Upper lobe of left lung (tissue), 6 donors: ENCODE measurements around the gene USP51. TPM values are rescaled to one million over a fixed set of nuclear protein-coding genes. Genes with fewer than 3 reads are reported as not detected.
"Not testable (repeated sequence)": the region's sequence is repeated elsewhere in the genome, so short reads cannot be mapped to it uniquely, and the experiment has no call there.

Experiments used
- ATAC-seq, 2 donors: fragments of 200-7000 bp; cut with Tn5 transposase; one replicate each; pipeline ENCODE4 v1.9.1; 2022; ENCODE audit warnings: mild to moderate bottlenecking in 2 of 2, moderate library complexity in 2 of 2; ENCODE audit not compliant: low FRiP score in 2 of 2
- DNase-seq, 2 donors: peaks; one replicate each; pipeline ENCODE4 v3.0.0-alpha.2; 2019 to 2020
- H3K27ac ChIP-seq, 4 donors: fragments of 200-600 bp; sonication (generic); one replicate each; pipeline ENCODE4 v1.5.1; 2016 to 2019
- H3K27me3 ChIP-seq, 4 donors: fragments of 200-600 bp; sonication (generic); one replicate each; pipeline ENCODE4 v1.5.1; 2017 to 2019
- H3K36me3 ChIP-seq, 4 donors: fragments of 200-600 bp; sonication (generic); one replicate each; pipeline ENCODE4 v1.5.1; 2016 to 2019
- H3K4me1 ChIP-seq, 4 donors: fragments of 200-600 bp; sonication (generic); one replicate each; pipeline ENCODE4 v1.5.1; 2018 to 2019
- H3K4me3 ChIP-seq, 4 donors: fragments of 200-600 bp; sonication (generic); one replicate each; pipeline ENCODE4 v1.5.1; 2017 to 2019; ENCODE audit warnings: mild to moderate bottlenecking in 2 of 4, moderate library complexity in 1 of 4
- H3K9me3 ChIP-seq, 4 donors: fragments of 200-600 bp; sonication (generic); one replicate each; pipeline ENCODE4 v1.5.1; 2018 to 2019
- EP300 ChIP-seq, 4 donors: sonication (generic); formaldehyde crosslinking; IDR thresholded peaks; one replicate each; pipeline ENCODE4 v1.5.1; 2017; ENCODE audit warnings: antibody characterized with exemption in 4 of 4, control low read depth in 2 of 4
- POLR2A ChIP-seq, 4 donors: fragments of 450-650 bp; IDR thresholded peaks; one replicate each; pipeline ENCODE4 v1.5.1; 2016 to 2017; ENCODE audit warnings: antibody characterized with exemption in 4 of 4, mild to moderate bottlenecking in 2 of 4
- POLR2AphosphoS5 ChIP-seq, 2 donors: sonication (generic); formaldehyde crosslinking; IDR thresholded peaks; one replicate each; pipeline ENCODE4 v1.5.1; 2017; ENCODE audit warnings: antibody characterized with exemption in 2 of 2
- WGBS, 2 donors: methylation state at CpG; one replicate each; pipeline ENCODE4 v1.1.5; 2017 to 2018; 5-methylcytosine and 5-hydroxymethylcytosine counted together
- total RNA-seq, 6 donors: library from RNA; depleted of rRNA in 4 of 6; stranded (reverse); fragments of >200 nt in 4 of 6; gene quantifications; one replicate each; pipeline versions ENCODE4 v1.1.0 to v1.2.1, GENCODE V29; 2016 to 2021
- TF ChIP-seq, protein P1 (sequence below), 6 experiments: fragments of 450-650 bp in 4 of 6; fragments of 200-600 bp in 2 of 6; sonication (generic) in 2 of 6; IDR thresholded peaks; one replicate each; pipeline ENCODE4 v1.5.1; 2016 to 2019; ENCODE audit warnings: antibody characterized with exemption in 6 of 6
- donor health status: DM: no; HTN: no; CAD: no; lungs with moderate emphysema.
- donor health status: DM: no; HTN: yes; CAD: no; lungs with severe emphysema.

USP51 gene
- total RNA-seq = 1 to 10 TPM in 5 of 6 donors, under 1 TPM in 1; 0.55 to 4.4 (median 3.2) TPM

DNA sequence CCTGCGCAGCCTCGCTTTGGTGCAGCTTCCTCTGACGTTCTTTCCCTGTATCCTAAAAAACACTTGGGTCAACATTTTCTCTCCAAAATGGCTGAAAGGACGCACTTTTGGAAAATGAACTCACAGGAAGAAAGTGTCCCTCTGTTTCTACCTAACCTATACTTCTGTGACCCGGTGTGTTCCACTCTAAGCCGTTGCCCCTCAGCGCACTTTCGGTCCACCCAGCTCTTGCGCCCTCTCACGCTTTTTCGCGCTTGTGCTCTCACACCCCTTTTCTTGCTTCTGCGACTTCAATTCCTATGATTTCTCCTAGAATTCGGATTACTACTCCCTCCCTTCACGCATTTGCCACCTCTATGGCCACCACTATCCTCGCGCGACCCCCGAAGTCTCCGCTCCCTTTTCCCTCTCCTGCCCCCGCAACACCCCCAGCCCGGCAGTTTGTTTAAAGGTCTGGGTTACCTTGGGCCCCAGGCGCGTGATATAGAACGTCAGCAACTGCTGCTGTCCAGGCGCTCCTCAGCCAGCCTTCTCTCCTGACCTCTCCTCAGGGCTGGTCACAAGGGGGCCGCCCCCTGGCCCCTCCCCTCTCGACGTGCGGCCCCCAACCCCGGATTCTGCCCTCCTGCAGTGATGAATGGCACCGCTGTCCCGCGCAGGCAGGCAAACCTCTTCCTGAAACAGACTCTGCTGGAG is at the start of gene USP51:
Gene USP51, minus strand, starts transcription at position 535 of the 696 bp plus-strand sequence. CDS start 909 bp downstream, outside the sequence.
- ATAC-seq (peak; percentile 76 to 77), DNase-seq (peak; percentile 52 to 66)
- 3 to 32% methylated on average over 26 to 34 of the region's 34 CpGs for WGBS, 2 donors

DNA sequence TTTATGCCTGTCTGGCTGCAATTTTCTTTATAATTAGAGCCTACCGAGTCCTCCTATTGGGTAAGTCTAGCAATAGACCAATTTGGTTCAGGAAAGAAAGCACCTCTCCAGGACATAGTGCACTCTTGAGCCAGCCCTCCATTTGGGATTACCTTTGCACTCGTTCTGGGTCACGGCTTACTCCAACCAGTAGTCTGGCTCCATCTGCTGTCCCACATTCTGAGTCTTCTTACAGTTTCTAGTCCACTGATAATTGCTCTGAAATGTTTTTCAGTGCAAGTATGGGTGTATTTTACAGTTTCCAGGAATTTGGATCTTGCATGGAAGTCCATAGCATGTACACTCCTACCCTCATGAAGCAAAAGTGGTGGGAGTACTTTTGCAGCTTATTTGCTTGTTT is 34.8 kb upstream of the USP51 start:
- 38 to 83% methylated on average over 1 to 3 of the region's 3 CpGs for WGBS, 2 donors
- H3K4me3 ChIP-seq = no peak overlapping the region
- H3K27me3 ChIP-seq = no peaks in the 10 kb centered on the region
- H3K27ac ChIP-seq = no peak overlapping the region
- DNase-seq (no peak), ATAC-seq (no peak)
- H3K36me3 ChIP-seq = no peaks in the 10 kb centered on the region
- TF ChIP-seq EP300 (IDR thresholded peaks at IDR 0.05) = no peak
- no peak for TF ChIP-seq POLR2A (IDR thresholded peaks at IDR 0.05)
- no peak for TF ChIP-seq POLR2AphosphoS5 (IDR thresholded peaks at IDR 0.05)
- TF ChIP-seq, protein P1, sequence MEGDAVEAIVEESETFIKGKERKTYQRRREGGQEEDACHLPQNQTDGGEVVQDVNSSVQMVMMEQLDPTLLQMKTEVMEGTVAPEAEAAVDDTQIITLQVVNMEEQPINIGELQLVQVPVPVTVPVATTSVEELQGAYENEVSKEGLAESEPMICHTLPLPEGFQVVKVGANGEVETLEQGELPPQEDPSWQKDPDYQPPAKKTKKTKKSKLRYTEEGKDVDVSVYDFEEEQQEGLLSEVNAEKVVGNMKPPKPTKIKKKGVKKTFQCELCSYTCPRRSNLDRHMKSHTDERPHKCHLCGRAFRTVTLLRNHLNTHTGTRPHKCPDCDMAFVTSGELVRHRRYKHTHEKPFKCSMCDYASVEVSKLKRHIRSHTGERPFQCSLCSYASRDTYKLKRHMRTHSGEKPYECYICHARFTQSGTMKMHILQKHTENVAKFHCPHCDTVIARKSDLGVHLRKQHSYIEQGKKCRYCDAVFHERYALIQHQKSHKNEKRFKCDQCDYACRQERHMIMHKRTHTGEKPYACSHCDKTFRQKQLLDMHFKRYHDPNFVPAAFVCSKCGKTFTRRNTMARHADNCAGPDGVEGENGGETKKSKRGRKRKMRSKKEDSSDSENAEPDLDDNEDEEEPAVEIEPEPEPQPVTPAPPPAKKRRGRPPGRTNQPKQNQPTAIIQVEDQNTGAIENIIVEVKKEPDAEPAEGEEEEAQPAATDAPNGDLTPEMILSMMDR (IDR thresholded peaks at IDR 0.05) = no peak
- no peaks in the 10 kb centered on the region for H3K9me3 ChIP-seq
- H3K4me1 ChIP-seq = no peaks in the 10 kb centered on the region

More for the DNA sequence above, at the start of gene USP51:
- peaks cover 0 to 7% (median 0%) of the 10 kb centered on the region in 4 donors for H3K4me1 ChIP-seq
- no peaks in the 10 kb centered on the region for H3K36me3 ChIP-seq
- H3K27ac ChIP-seq = peak within 1 kb of the TSS; percentile 87 to 93 (median 91)
- TF ChIP-seq POLR2A (IDR thresholded peaks at IDR 0.05) = peak in 1 of 4 donors; percentile 30
- TF ChIP-seq, protein P1 (IDR thresholded peaks at IDR 0.05) = no peak
- peak; percentile 9 to 27 for TF ChIP-seq POLR2AphosphoS5 (IDR thresholded peaks at IDR 0.05)
- peak within 1 kb of the TSS; percentile 27 to 72 (median 54) for H3K4me3 ChIP-seq
- no peaks in the 10 kb centered on the region for H3K27me3 ChIP-seq
- H3K9me3 ChIP-seq = no peaks in the 10 kb centered on the region

DNA sequence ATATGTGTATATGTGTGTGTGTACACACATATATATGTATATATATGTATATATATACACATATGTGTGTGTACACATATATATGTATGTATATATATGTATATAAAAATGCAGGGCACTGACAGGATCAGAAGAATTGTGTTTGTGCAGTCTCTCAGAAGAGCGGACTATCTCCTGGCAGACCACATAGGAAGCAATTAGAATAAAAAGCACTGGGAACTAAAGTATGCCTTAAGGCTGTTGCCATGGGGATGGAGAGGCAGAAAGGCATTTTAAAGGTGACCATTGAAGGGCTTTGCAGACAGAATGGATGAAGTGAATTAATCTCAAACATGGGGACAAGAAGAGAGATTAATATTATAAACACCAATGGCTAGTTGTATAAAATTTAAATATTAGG is 33.7 kb upstream of the USP51 start:
- H3K27ac ChIP-seq = no peak overlapping the region
- ATAC-seq (no peak), DNase-seq (no peak)
- no peaks in the 10 kb centered on the region for H3K4me1 ChIP-seq
- H3K27me3 ChIP-seq = no peaks in the 10 kb centered on the region
- TF ChIP-seq EP300 (IDR thresholded peaks at IDR 0.05) (no peak), POLR2A (IDR thresholded peaks at IDR 0.05) (no peak), POLR2AphosphoS5 (IDR thresholded peaks at IDR 0.05) (no peak)
- TF ChIP-seq, protein P1 (IDR thresholded peaks at IDR 0.05) = no peak
- no peaks in the 10 kb centered on the region for H3K36me3 ChIP-seq
- 38 to 60% methylated on average over 1 of the region's 1 CpG for WGBS, 2 donors
- H3K4me3 ChIP-seq = no peak overlapping the region
- H3K9me3 ChIP-seq = no peaks in the 10 kb centered on the region

DNA sequence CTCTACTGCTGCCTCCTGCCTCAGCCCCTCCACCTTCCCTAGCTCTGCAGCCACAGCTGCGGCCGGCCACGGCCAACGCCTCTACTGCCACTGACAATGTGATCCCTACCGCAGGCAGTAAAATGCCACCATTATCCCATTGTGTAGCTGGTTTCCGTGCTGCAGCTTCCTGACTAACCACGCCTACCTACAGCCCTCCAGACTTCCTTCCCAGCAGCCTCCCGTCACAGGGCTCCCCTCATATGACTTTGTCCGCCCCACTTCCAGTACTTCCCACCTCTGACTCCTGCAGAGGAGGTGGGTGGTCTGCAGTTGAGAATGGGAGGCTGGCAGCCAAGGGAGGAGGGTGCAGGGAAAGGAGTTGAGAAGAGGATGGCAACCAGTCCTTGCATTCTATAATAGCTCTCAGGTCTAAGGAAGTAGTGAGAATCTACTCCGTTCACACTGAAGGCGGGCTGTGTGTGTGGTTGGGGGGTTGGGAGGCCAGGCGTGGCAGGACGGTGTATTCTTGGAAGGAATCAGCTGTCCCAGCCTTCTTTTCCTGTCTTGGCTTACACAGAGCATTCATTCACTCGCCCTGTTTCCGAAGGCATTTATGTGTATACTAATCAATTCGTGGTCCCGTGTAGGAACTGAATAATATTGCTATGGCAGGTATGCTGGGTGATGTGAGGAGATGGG is 33.1 kb upstream of the USP51 start:
- 57 to 60% methylated on average over 15 to 17 of the region's 17 CpGs for WGBS, 2 donors
- Histone ChIP-seq H3K9me3 (no peaks in the 10 kb centered on the region), H3K4me1 (no peaks in the 10 kb centered on the region), H3K27ac (no peak overlapping the region), H3K4me3 (peak overlapping the region in 1 of 4 donors; percentile 4), H3K36me3 (no peaks in the 10 kb centered on the region), H3K27me3 (no peaks in the 10 kb centered on the region)
- ATAC-seq (no peak), DNase-seq (peak in 1 of 2 donors; percentile 36)
- no peak for TF ChIP-seq EP300 (IDR thresholded peaks at IDR 0.05)
- TF ChIP-seq POLR2AphosphoS5 (IDR thresholded peaks at IDR 0.05) = peak in 1 of 2 donors; percentile 18

DNA sequence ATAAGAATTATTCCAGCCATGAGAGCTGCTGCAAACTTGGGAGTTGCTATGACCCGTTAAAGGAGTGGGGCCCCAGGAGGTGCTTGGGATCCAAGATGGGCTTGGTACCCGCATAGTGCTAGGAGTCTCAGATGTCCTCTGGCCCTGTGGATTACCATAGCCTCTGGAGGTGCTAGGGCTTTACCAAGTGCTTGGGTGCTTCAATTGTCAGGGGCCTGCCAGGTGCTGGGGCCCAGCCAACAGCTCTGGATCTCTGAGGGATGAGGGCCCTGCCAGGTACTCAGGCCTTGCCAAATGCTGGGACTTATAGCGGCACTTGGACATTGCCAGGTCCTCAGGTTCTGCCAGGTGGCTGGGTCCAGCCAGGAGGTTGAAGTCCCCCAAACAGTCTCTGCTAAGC is 32.0 kb upstream of the USP51 start:
- H3K27ac ChIP-seq = no peak overlapping the region

DNA sequence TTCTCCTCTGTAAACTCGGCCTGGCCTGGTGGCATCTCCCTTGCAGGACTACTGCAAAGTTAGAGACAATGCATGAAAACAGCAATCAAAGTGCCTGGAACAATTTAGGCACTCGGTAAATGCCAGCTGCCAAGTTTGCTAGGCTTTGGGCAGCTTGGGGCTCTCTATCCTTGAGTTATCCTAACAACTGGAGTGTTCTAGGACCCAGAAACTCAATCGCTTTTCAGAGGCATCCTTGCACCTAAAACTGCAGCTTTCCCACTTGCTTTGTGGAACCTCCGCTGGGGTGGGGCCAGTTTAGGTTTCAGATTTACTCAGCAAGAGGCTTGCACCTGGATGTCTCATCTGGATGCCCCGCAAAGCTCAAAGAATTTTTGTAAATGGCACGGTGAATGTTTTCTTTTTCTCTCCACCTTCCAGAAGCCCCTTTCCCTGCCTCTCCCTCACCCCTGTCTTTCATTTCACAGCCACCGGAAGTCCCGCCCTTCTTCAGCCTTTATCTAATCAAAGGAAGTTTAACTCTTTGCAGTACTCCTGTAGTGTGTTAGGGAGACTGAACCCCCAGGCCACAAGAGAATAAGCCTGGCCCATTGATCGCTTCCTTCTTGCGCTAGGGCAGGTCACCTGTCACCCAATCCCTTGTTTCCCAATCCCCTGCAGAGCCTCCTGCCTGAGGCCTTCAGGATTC is 27.3 kb upstream of the USP51 start:
- not testable (repeated sequence) for H3K36me3 ChIP-seq, H3K27me3 ChIP-seq, H3K4me3 ChIP-seq, ATAC-seq, H3K27ac ChIP-seq, H3K9me3 ChIP-seq, DNase-seq, H3K4me1 ChIP-seq
- WGBS, 2 donors = no CpG with 5 or more reads among the region's 10 CpGs

More for the DNA sequence above, 32.0 kb upstream of the USP51 start:
- no peak for TF ChIP-seq POLR2A (IDR thresholded peaks at IDR 0.05)
- TF ChIP-seq POLR2AphosphoS5 (IDR thresholded peaks at IDR 0.05) = no peak
- TF ChIP-seq, protein P1 (IDR thresholded peaks at IDR 0.05) = no peak
- TF ChIP-seq EP300 (IDR thresholded peaks at IDR 0.05) = no peak
- Histone ChIP-seq H3K27me3 (no peaks in the 10 kb centered on the region), H3K9me3 (no peaks in the 10 kb centered on the region), H3K36me3 (no peaks in the 10 kb centered on the region), H3K4me1 (no peaks in the 10 kb centered on the region), H3K4me3 (no peak overlapping the region)
- no peak for DNase-seq
- 84% methylated on average over 3 of the region's 3 CpGs; no CpG with 5 or more reads in 1 of the 2 donors for WGBS, 2 donors
- ATAC-seq = no peak

DNA sequence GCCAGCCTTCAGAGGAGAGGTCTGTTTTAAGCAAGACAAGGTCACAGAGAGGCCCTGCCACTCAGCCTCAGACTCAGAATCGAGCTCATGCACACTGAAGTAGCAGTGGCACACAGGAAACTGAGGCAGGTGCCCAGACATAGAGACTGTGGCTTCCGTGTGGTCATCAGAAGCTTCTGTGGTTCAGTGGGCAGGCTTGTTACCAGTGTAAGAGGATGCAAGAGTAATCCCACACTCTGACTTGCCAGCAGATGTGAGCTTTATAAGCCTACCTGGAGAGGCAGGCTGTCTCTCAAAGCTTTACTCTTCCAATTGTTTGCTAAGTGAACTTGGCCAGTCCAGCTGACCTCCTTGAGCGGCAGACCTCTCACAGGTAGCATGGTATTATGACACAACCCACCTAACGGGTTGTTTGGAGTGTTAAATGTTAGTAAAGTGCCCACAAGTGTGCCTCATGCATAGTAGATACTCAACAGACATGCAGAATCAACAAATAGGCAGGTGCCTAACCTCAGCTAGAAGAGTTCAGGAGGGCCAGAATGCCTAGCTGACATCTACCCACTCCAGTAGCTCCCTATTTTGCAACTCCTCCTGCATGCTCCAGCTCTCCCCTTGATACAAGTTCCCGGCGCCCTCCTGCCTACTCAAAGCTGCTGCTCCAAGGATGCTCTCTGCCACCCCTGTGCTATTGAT is 23.5 kb upstream of the USP51 start:
- WGBS, 2 donors = no CpG with 5 or more reads among the region's 6 CpGs
- not testable (repeated sequence) for DNase-seq, H3K27ac ChIP-seq, H3K4me1 ChIP-seq, H3K36me3 ChIP-seq, H3K27me3 ChIP-seq, H3K9me3 ChIP-seq, H3K4me3 ChIP-seq
- peak in 1 of 2 donors; percentile 76 for ATAC-seq
